K562 (cell line): ENCODE measurements around the gene PHTF1. TPM values are rescaled to one million over a fixed set of nuclear protein-coding genes. Genes with fewer than 3 reads are reported as not detected.
A peak's percentile ranks its signal among the peaks of the same experiment; 100 is the strongest.

Experiments
- CHCHD3 ChIP-seq: fragments of 250-450 bp; sonication (Bioruptor Pico); IDR thresholded peaks from 2 replicates; pipeline ENCODE4 v2.1.2; 2022; ENCODE audit warnings: mild to moderate bottlenecking
- EHMT2 ChIP-seq: fragments of 450-650 bp; IDR thresholded peaks from 2 replicates; pipeline ENCODE4 v1.6.1; 2018; ENCODE audit warnings: antibody characterized with exemption
- FOS ChIP-seq: IDR thresholded peaks from 3 replicates; pipeline ENCODE4 v1.6.1; 2011; ENCODE audit not compliant: insufficient read length; ENCODE audit errors: extremely low read depth
- GTF2F1 ChIP-seq: IDR thresholded peaks from 2 replicates; pipeline ENCODE4 v1.6.1; 2011; ENCODE audit warnings: low read depth, low read length, improper control_type of control experiment
- GTF3C2 ChIP-seq: IDR thresholded peaks from 3 replicates; pipeline ENCODE4 v1.6.1; 2011; ENCODE audit warnings: borderline replicate concordance, mild to moderate bottlenecking, moderate library complexity; ENCODE audit not compliant: insufficient read length; ENCODE audit errors: extremely low read depth
- NR2C2 ChIP-seq, 2 experiments: fragments of 200-800 bp in 1 of 2; sonication (Bioruptor generic) in 1 of 2; sonication (generic) in 1 of 2; formaldehyde crosslinking in 1 of 2; IDR thresholded peaks; 2 replicates each; pipeline versions ENCODE4 v1.6.1 to v1.8.0; 2016 to 2022; ENCODE audit warnings: mild to moderate bottlenecking in 1 of 2, missing compliant biosample characterization in 1 of 2, missing genetic modification characterization in 1 of 2, missing genetic modification reagents in 1 of 2
- PTTG1 ChIP-seq: fragments of 450-650 bp; IDR thresholded peaks from 2 replicates; pipeline ENCODE4 v1.6.1; 2016; ENCODE audit warnings: low read depth, mild to moderate bottlenecking, missing genetic modification characterization, missing compliant biosample characterization
- RBM25 ChIP-seq: fragments of 200-400 bp; formaldehyde crosslinking; IDR thresholded peaks from 2 replicates; pipeline ENCODE4 v1.6.1; 2018; ENCODE audit warnings: low read length, low read depth, moderate library complexity; ENCODE audit not compliant: severe bottlenecking
- REST ChIP-seq, 2 experiments: fragments of 450-650 bp; formaldehyde crosslinking in 1 of 2; IDR thresholded peaks; 2 replicates each; pipeline versions ENCODE4 v1.4.0 to v1.6.1; 2014 to 2020; ENCODE audit warnings: mild to moderate bottlenecking in 2 of 2, borderline replicate concordance in 1 of 2, low read depth in 1 of 2
- TCF3 ChIP-seq: sonication (generic); formaldehyde crosslinking; IDR thresholded peaks from 2 replicates; pipeline ENCODE4 v1.4.0; 2020; ENCODE audit warnings: mild to moderate bottlenecking, missing genetic modification reagents
- ZHX1 ChIP-seq: fragments of 150-350 bp; conservative IDR thresholded peaks from 2 replicates; pipeline ENCODE4 v1.6.1; 2014; ENCODE audit warnings: low read length
- ZNF408 ChIP-seq: fragments of 250-450 bp; sonication (Bioruptor Pico); IDR thresholded peaks from 2 replicates; pipeline ENCODE4 v1.4.0; 2020; ENCODE audit warnings: low read depth, mild to moderate bottlenecking, moderate library complexity
- ZNF766 ChIP-seq: fragments of 200-800 bp; sonication (Bioruptor generic); conservative IDR thresholded peaks from 2 replicates; pipeline ENCODE4 v1.6.1; 2016; ENCODE audit warnings: missing genetic modification characterization, missing compliant biosample characterization
- polyA plus RNA-seq, 8 experiments: library from polyadenylated mRNA; depleted of rRNA in 4 of 8; stranded (reverse) in 5 of 8; unstranded in 3 of 8; fragments of >200 nt; fragmentation: Nextera tagmentation in 2 of 8; fragmentation: Illumina TruSeq in 1 of 8; extraction: Ambion mirVana in 2 of 8; extraction: Trizol in 1 of 8; gene quantifications; 2 replicates each; pipeline versions ENCODE4 v1.2.1 to v1.2.3, GENCODE V29; 2011 to 2014; ENCODE audit warnings: inconsistent platforms in 1 of 8, missing spikeins in 1 of 8
- total RNA-seq, 7 experiments: library from RNA; depleted of rRNA in 6 of 7; stranded (reverse); fragments of >200 nt in 6 of 7; fragmentation: Illumina TruSeq in 2 of 7; extraction: Trizol in 2 of 7; gene quantifications; 2 replicates each; pipeline versions ENCODE4 v1.2.1 to v1.2.3, GENCODE V29; 2011 to 2021; ENCODE audit warnings: low replicate concordance in 1 of 7

PHTF1 gene
- total and polyA plus RNA-seq, 9 of the 15 experiments (the other 6 are each of a cell fraction or from before 2014, with no cell fraction given), result 8.4 to 36.2 (median 23.0) TPM

GRCh38 chr1:113802367-113803007 is 43.2 kb upstream of the PHTF1 start (continued):
- no peak for TF ChIP-seq NR2C2 (CRISPR knock-in tag; IDR thresholded peaks at IDR 0.05)
- no peak for TF ChIP-seq NR2C2 (tag; IDR thresholded peaks at IDR 0.05)
- TF ChIP-seq GTF2F1, result no peak
- no peak for TF ChIP-seq REST (IDR thresholded peaks at IDR 0.05; ENCODE audit: borderline replicate concordance)
- TF ChIP-seq REST (CRISPR knock-in tag; IDR thresholded peaks at IDR 0.05; ENCODE audit: low read depth), result no peak
- TF ChIP-seq RBM25, result no peak
- TF ChIP-seq TCF3 (CRISPR knock-in tag), result peak; percentile 26; the same call in 1 of the 2 replicates
- peak; percentile 54; the same call in 1 of the 2 replicates for TF ChIP-seq EHMT2
- TF ChIP-seq PTTG1 (tag), result no peak
- TF ChIP-seq ZNF408 (CRISPR knock-in tag), result no peak
- TF ChIP-seq ZHX1, result no peak
- no peak for TF ChIP-seq GTF3C2
- no peak for TF ChIP-seq CHCHD3 (CRISPR knock-in tag)
- no peak for TF ChIP-seq FOS
- TF ChIP-seq ZNF766 (CRISPR knock-in tag), result no peak
